SU-DHL-6 (cell line): Measurements from ENCODE around the gene GRIA1.

Source experiments
- CTCF ChIP-seq: fragments of 200-600 bp; sonication (generic); IDR thresholded peaks from one replicate; pipeline ENCODE4 v1.5.1; 2017; ENCODE audit warnings: antibody characterized with exemption, mild to moderate bottlenecking, low read length, moderate library complexity; ENCODE audit not compliant: insufficient read depth, poor library complexity, severe bottlenecking
- EZH2phosphoT487 ChIP-seq: fragments of 200-600 bp; sonication (generic), shearing (Covaris generic); conservative IDR thresholded peaks from 2 replicates; pipeline ENCODE4 v1.6.1; 2018; ENCODE audit warnings: mild to moderate bottlenecking, antibody characterized with exemption, low read length, moderate library complexity, mixed read lengths

DNA sequence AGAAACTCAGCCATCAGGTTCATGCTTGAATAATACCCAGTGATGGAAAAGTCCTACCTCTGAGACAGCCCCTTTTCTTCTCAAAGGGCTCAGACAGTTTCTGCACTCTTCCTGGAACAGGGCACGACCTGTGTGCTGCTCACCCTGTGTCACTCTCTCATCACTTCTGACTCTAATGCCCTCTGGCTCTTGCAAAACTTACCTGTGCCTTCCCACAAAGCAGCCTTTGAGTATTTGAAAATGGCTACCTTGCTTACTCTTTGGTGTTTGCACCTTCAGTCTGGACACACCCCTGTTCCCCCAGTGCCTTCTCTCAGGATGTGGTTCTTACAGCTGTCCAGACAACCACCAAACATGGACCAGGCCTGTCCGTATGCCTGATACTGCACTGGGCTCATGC lies 171.4 kb downstream of the GRIA1 start:
- TF ChIP-seq CTCF (no peak), EZH2phosphoT487 (no peak)
